ENCODE measurements around the gene DLEC1. TPM values are rescaled to one million over a fixed set of nuclear protein-coding genes. Genes with fewer than 3 reads are reported as not detected.

DLEC1 gene, protein sequence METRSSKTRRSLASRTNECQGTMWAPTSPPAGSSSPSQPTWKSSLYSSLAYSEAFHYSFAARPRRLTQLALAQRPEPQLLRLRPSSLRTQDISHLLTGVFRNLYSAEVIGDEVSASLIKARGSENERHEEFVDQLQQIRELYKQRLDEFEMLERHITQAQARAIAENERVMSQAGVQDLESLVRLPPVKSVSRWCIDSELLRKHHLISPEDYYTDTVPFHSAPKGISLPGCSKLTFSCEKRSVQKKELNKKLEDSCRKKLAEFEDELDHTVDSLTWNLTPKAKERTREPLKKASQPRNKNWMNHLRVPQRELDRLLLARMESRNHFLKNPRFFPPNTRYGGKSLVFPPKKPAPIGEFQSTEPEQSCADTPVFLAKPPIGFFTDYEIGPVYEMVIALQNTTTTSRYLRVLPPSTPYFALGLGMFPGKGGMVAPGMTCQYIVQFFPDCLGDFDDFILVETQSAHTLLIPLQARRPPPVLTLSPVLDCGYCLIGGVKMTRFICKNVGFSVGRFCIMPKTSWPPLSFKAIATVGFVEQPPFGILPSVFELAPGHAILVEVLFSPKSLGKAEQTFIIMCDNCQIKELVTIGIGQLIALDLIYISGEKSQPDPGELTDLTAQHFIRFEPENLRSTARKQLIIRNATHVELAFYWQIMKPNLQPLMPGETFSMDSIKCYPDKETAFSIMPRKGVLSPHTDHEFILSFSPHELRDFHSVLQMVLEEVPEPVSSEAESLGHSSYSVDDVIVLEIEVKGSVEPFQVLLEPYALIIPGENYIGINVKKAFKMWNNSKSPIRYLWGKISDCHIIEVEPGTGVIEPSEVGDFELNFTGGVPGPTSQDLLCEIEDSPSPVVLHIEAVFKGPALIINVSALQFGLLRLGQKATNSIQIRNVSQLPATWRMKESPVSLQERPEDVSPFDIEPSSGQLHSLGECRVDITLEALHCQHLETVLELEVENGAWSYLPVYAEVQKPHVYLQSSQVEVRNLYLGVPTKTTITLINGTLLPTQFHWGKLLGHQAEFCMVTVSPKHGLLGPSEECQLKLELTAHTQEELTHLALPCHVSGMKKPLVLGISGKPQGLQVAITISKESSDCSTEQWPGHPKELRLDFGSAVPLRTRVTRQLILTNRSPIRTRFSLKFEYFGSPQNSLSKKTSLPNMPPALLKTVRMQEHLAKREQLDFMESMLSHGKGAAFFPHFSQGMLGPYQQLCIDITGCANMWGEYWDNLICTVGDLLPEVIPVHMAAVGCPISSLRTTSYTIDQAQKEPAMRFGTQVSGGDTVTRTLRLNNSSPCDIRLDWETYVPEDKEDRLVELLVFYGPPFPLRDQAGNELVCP (N-terminal part only)
- total RNA-seq: not detected in 2 replicates

DNA sequence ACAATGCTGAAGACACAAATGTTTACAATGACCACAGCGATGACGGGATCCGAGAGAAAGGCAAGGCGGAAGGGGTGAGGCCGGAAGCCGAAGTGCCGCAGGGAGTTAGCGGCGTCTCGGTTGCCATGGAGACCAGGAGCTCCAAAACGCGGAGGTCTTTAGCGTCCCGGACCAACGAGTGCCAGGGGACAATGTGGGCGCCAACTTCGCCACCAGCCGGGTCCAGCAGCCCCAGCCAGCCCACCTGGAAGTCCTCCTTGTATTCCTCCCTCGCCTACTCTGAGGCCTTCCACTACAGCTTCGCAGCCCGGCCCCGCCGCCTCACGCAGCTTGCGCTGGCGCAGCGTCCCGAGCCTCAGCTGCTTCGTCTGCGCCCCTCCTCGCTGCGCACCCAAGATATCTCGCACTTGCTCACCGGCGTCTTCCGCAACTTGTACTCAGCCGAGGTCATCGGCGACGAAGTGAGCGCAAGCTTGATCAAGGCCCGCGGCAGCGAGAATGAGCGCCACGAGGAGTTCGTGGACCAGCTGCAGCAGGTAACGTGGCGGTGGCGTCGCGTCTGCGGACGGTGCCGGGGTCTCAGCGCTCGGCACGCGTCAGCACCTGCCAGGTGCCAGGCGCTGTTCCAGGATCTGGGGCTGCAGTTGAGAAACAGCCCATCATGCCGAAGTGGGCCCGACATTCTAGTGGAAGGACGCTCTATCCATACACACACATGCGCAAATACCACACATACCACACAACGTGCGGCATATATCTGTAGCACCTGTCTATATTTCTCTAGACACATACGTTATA is at the start of gene DLEC1:
TSS of gene DLEC1 (plus strand) at position 108 of the 798 bp plus-strand sequence. CDS start at position 126, 18 bp downstream.
- DNase-seq (ENCODE audit: extremely low read depth, low read depth, low spot score): no peak

DNA sequence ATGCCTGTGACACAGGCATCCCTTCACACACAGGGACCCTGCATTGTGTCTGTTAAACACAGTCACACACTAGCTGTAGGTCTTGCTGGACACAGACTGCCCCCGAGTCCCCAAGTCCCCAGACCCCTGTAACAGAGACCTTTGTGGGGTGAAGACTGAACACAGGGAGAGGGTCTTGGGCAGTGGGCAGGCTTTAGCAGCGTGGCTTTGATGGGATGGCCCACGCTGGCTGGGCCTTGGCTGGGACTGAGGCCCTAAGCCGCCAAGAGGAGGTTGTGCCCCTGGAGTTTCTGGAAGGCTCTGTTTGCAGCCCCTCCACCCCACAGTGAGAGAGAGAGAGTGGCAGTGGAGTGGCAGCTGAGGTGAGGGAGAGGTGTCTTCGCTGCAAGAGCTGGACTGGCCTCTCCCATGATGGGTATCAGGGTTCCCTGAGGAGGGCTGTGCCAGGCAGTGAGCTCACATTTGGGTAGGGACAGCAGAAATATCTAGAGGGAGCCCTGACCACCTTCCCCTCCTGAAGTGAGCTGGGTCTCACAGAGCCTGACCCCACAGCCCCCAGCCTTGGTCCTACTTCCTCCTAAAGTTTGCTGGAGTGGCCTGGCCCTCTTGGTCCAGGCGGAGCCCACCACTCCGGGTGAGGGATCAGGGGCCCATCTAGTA is 49.1 kb upstream of the DLEC1 start:
- no peak for DNase-seq (ENCODE audit: extremely low read depth, low read depth, low spot score)

DNA sequence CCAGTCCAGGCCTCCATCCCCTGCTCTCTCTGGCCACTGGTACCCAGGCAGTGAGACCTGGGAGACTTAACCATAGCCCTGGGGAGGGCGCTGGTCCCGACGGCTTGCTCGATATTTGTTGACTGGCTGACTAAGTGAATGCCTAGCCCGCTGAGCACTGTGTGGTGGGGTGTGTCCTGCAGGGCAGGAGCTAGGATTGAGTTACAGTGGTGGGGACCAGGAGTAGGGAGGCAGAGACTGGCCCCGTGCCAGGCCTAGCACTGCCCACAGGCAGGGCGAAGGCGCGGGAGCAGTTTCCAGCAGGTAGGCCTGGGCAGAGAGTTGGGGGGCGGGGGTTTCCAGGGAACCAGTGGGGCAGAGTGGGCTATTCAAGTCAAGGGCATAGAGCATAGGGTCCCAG is 48.5 kb upstream of the DLEC1 start, which contains the start of gene VILL:
TSS of gene VILL (plus strand) at position 260 of the 400 bp plus-strand sequence. CDS start 2,887 bp downstream, outside the sequence.
- DNase-seq (ENCODE audit: extremely low read depth, low read depth, low spot score): no peak

DNA sequence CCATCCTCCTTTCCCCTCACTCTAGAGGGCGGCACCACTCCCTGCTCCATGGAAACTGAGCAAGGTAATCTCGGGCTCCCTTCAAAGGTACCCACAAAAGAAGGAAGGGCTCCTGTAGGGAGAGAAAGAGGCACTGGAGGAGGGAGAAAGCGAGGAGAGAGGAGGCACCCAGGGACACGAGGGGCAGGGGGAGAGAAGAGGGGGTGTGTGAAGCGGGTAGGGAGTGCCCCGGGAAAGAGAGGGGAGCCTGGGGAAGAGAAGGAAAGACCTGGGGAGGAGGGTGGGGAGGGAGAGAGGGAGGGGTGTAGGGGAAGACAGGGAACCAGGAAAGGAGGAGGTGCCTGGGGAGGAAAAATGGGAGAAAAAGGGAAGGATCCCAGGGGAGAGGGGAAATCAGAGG is 47.9 kb upstream of the DLEC1 start:
- no peak for DNase-seq (ENCODE audit: extremely low read depth, low read depth, low spot score)

DNA sequence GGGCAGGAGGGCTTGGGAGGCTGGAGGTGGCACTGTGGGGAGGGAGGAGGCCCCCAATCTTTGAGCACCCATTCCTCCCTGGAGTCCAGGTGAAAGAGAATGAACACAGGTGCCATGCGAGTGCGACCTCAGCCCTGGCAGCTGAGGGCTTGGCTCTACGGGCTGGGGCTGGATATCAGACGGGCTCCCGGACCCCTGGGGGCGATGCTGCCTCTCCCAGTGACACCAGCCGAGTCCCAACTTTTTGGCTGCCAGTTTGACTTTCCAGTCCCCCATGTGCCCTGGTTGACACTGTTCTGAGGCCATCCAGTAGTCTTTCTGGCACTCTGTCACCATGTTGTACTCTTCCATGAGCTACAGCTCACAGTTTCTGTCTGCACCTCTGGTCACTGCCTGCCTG is 47.2 kb upstream of the DLEC1 start:
- no peak for DNase-seq (ENCODE audit: extremely low read depth, low read depth, low spot score)

DNA sequence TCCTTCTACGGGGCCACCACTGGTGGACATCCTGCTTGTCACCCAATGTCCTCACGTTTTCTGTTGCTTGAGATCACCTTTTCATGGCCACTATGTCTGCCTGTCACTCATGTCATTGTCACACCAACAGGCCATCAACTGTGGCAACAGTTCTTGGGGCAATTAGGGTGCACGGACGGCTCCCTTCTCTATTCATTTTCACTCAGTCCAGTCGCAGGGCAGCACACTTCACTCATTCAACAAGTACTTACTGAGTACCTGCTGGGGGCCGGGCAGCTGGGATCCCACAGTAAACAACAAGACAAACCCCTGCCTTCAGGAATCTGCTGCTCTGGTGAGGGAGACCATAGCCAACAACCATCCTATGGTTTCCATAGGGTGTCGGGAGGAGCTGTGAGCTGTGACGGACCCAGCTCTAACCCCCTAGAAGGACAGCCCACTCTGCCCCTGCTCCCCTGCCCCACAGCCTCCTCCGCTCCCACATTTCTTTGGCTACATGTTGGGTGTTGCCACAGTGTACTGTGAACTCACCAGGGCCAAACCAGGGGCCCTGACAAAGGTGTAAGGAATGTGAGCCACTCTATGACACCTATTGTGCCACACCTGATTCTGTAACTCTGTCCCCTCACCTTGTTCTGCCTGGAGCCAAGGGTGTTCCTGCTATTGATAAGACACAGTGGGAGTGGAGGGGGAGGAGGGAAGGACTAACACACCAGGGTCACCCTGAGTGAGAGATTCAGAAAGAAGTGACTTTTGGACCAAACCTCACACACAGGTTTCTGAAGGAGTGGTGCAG is 46.5 kb upstream of the DLEC1 start:
- no peak for DNase-seq (ENCODE audit: extremely low read depth, low read depth, low spot score)

DNA sequence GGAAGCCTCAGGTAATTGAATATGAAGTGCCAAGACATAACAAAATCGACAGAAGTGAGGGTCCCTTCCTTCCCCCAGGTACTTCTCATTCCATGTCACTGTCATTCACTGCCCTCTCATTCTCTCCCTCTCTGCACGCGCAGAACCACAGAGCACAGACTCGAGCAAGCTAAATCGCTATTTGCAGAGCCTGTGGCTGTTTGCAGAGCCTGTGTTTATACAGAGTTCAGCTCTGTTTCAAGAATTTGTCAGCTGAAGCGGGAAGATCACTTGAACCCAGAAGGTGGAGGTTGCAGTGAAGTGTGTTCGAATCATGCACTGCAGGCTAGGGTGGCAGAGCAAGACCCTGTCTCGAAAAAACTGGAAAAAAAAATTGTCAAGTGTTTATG is 45.9 kb upstream of the DLEC1 start:
- DNase-seq (ENCODE audit: extremely low read depth, low read depth, low spot score): no peak

DNA sequence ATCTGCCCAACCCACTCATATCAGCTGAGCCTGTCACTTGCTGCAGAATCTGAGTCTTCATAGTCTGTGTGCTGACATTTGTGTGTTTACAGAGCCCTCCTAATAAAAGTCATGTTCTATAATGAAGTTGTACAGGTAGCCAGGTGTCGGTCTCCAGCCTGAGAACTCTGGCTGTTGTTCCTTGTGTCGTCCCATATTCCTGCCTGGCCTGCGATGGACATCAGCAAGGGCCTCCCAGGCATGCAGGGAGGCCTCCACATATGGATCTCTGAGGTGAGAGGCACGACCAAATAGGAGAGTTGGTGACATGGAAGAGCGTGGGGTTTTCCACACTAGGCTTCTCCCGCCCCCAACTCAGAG is 45.6 kb upstream of the DLEC1 start:
- DNase-seq (ENCODE audit: extremely low read depth, low read depth, low spot score): no peak

DNA sequence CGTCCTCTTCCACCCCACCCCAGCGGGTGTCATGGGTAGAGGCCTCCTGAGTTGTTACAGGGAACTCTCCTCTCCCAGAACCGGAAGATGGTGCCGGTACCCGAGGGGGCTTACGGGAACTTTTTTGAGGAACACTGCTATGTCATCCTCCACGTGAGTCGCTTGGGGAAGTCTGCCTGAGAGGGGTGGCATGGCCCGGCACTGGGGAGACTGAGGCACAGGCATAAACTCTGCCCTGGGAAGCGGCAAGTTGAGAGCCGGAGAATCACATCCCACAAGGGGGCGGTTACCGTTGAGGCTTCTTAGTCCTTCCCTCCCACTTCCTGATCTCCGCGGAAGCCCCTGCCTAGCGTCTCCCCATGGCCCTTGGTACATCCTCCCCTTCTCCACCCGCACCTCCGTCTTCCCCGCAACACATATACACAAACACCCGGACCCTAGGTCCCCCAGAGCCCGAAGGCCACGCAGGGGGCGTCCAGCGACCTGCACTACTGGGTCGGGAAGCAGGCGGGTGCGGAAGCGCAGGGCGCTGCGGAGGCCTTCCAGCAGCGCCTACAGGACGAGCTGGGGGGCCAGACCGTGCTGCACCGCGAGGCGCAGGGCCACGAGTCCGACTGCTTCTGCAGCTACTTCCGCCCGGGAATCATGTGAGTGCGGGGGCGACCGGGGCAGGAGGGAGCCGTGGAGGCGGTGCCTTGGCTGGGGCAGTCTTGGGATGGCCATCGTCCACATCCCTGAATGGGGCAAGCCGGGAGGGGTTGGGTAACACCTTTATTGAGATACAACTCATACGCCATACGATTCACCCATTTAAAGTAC is 45.0 kb upstream of the DLEC1 start:
- DNase-seq (ENCODE audit: extremely low read depth, low read depth, low spot score): no peak

DNA sequence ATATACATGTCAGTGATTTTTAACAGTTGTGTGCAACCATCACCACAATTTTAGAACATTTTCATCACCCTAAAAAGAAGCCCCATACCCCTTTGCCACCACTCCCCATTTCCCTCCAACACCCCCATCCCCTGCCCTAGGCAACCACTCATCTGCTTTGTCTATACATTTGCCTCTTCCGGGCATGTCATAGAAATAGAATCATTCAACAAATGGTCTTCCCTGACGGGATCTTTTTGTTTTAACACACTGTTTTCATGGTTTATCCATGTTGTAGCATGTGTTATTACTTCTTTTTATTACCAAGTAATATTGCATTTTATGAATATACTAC is 44.4 kb upstream of the DLEC1 start:
- no peak for DNase-seq (ENCODE audit: extremely low read depth, low read depth, low spot score)

DNA sequence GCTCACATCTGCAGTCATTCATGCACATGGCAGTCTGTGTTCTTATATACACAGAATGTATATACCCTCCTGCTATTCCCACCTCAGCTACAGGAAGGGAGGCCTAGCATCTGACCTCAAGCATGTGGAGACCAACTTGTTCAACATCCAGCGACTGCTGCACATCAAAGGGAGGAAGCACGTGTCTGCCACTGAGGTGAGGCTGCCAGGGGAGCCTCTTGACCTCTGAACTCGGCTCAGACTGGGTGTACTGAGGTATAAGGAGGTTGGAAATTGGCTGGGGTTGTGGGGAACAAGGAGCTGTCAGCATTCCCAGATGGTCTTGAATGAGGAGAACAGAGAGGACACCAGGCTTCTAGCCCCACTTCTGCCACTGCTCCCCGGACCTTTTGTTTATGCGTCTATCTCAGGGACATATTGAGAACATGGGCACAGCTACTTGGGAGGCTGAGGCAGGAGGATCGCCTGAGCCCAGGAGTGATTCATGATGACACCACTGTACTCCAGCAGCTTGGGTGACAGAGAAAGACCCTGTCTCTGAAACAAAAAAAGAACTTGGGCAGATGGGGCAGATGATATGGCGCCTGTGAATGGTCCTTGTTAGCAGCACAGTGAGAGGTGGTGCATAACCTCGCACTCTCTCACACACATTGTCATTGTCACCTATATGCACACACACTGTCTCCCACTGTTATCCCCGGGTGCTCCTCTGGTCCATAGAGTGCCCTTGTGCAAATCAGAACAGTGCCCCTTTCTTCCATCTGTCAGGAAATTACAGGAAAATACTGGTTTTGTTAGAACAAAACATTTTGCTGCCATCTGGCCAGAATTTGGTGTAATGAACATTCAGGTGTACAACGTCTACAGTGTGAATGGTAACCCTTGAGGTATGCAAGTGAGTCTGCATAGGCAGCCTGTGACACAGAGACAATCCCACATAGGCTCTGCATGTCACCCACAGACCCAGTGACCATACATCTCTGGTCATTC is 43.1 kb upstream of the DLEC1 start:
- no peak for DNase-seq (ENCODE audit: extremely low read depth, low read depth, low spot score)

DNA sequence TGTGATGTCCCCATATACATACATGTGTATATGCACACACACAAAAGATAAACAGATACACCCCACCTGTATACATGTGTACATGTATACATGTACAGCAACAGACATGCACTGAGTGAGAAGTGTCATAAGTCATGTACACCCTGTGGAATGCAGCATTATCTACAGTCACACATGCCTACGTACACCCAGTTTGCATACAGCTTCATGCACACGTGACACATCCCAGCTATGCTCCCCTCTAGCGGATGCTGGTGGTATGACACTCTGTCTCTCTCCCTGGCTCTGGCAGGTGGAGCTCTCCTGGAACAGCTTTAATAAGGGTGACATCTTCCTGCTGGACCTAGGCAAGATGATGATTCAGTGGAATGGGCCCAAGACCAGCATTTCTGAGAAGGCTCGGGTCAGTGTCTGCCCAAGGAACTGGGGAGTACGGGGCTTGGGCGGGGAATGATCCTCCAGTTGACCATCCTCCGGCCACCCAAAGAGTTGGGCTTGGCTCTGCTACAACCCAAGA is 42.2 kb upstream of the DLEC1 start:
- DNase-seq (ENCODE audit: extremely low read depth, low read depth, low spot score): peak; percentile 68

DNA sequence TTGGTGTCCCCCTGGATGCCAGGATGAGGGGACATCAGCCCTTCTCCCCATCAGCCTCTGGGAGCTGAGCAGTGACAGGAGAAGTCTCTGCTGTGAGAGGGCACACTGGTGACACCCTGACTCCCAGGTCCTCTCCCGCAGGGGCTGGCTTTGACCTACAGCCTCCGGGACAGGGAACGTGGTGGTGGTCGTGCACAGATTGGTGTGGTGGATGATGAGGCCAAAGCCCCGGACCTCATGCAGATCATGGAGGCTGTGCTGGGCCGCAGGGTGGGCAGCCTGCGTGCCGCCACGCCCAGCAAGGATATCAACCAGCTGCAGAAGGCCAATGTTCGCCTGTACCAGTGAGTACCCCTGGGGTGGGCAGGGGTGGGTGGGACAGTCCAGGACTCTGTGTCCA is 41.7 kb upstream of the DLEC1 start:
- no peak for DNase-seq (ENCODE audit: extremely low read depth, low read depth, low spot score)

DNA sequence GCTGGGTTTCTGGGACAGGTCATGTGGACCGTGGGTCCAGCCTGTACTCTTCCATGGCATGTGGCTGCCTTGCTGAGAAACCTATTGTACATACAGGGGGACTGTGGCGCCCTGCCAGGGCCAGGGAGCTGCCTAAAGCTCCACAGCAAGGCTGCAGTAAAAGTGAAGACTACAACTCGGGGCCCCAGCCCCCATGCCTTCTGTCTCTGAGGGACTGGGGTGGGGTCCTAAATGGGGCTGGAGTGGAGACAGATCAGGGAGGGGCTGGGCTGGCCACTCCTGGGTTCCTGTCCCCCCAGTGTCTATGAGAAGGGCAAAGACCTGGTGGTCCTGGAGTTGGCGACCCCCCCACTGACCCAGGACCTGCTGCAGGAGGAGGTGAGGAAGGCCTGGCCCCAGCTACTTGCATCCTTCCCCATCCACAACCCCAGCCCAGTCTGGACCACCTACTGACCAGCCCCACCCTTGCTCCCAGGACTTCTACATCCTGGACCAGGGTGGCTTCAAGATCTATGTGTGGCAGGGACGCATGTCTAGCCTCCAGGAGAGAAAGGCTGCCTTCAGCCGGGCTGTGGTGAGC is 41.1 kb upstream of the DLEC1 start:
- no peak for DNase-seq (ENCODE audit: extremely low read depth, low read depth, low spot score)

DNA sequence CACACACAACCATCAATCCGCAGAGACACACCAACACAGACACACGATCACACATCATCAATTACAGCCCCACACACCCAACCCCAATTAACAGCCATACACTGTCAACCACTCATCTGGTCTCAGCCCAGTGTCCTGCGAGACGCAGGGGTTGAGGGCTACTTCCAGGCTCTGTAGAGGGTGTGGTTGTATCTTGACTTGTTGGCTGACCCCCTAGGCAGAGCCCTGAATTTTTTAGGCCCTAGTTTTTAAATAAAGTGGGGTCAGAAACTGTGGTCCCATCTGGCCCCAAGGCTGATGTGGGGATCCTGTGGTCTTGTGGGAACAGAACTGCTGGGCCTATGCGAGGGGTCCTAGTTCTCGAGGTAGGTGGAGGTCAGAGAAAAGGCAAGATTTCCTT is 39.2 kb upstream of the DLEC1 start:
- no peak for DNase-seq (ENCODE audit: extremely low read depth, low read depth, low spot score)

DNA sequence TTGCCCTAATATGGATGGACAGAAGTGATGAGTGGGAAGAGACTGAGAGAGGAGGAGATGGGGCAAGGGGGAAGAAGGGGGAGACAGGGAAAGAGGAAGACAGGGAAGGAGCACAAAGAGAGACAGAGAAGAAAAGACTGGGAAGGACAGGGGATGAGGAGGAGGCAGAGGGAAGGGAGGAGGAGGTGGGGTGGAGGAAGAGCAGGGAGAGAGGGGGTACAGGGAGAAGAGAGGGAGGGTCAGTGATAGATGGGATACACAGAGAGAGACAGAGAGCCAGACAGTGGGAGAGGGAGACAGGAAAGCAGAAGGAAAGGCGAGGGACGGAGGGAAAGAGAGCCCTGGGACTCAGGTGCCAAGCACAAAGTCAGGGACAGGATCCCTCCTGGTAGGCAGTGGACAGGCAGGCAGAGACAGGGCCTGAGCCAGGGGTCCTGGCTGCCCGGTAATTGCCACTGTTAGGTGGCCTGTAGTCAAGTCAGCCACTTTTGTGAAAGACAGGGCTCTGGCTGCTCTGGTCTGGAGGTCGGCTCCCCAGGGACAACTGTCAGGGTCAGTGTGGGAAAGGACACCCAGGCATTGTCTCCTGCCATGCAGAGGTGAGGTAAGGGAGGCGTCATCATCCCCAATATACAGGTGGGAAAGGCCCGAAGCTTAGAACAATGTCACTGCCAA is 38.6 kb upstream of the DLEC1 start:
- no peak for DNase-seq (ENCODE audit: extremely low read depth, low read depth, low spot score)

All from glomerular endothelial cell (primary cell).